Activated CD8-positive, alpha-beta memory T cell treated with anti-CD3 and anti-CD28 coated beads for 24 hours (primary cell): Measurements from ENCODE around the gene IGFL1.
A peak's percentile ranks its signal among the peaks of the same experiment; 100 is the strongest.
"Not testable (repeated sequence)": the region's sequence is repeated elsewhere in the genome, so short reads cannot be mapped to it uniquely, and the experiment has no call there.

Source experiments
- DNase-seq: peaks from one replicate; pipeline ENCODE4 v3.0.0-alpha.2; 2020

The IGFL1 gene

DNA sequence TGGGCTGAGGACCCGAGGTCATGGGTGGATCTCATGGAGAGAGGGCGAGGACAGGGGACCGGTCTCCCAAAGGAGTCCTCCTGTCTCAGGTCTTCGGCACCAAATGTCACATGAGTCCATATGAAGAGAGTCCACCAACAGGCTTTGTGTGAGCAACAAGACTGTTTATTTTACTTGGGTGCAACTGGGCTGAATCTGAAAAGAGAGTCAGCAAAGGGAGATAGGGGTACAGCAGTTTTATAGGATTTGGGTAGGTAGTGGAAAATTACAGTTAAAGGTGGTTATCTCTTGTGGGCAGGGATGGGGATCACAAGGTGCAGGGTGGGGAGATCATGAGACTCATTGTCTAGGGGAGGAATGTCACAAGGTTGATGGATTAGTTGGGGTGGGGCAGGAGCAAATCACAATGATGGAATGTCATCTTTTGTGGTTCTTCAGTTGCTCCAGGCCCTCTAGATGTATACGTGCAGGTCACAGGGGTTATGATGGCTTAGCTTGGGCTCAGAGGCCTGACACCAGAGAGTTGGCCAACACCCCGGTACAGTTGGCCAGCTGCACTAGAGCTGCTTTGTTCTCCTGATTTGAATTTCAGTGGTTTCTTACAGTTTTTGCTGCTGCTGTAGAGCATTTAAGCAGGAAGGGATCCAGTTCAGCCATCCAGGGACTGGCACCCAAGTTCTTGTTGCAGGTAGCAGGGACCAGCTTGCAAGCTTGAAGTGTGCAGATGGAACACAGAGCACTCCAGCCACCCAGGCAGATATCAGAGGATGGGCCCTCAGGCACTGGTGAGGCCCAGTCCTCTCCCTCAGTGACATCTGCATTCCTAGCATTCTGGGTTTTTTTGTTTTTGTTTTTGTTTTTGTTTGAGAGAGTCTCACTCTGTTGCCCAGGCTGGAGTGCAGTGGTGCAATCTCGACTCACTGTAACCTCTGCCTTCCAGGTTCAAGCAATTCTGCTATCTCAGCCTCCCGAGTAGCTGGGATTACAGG lies 26.4 kb upstream of the IGFL1 start:
- no peak for DNase-seq

DNA sequence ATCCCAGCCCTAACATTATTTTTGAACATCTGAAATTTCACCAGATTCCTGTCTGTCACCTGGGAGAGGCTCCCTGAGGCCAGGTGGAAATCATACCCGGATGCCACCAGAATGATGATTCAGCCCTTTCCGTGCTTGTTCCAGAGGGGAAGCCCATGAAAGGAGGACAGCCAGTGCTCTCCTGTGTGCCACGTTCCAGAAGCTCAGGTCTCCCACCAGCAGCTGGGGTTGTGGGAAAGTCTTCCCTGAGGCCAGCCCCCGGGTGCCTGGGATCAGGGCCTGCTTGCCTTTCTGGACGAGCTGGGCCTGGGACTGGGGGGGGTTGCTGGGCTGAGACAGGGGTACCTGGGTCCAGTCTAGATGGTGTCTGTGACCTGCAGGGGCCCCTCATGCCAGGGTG lies 25.5 kb upstream of the IGFL1 start:
- no peak for DNase-seq

DNA sequence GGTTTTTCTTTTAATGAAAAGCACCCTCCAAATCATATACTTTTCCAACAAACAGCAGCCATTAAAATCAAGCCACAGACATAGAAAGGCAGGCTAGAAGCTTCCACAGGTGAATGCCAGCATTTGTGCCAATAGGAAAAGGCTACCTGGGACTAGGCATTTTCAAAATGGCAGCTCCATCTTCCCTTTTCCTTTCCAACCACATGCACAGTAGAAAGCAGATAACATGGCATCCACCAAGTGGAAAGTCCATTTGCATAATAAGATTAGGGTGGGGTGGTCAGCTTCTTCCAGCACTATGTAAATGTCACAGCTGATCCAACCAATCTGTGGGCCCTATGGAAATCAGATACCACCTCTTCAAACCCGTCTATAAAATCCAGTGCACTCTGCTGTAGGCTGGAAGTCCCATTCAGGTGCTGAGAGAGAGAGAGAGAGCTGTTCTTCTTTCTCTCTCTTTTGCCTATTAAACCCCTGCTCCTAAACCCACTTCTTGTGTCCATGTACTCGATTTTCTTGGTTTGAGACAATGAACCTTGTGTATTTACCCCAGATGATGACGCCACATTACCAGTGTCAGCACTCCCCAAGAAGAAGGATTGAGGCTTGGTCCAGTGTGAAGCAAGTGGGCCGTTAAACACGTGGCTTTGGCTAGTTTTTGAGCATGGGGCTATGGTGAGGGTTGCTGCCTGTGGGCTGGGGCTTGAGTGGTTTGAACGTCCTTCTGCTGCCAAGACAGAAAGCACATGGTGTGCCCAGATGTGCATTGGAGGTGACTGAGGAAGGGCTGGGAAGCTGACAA lies 24.2 kb upstream of the IGFL1 start:
- DNase-seq, result no peak

DNA sequence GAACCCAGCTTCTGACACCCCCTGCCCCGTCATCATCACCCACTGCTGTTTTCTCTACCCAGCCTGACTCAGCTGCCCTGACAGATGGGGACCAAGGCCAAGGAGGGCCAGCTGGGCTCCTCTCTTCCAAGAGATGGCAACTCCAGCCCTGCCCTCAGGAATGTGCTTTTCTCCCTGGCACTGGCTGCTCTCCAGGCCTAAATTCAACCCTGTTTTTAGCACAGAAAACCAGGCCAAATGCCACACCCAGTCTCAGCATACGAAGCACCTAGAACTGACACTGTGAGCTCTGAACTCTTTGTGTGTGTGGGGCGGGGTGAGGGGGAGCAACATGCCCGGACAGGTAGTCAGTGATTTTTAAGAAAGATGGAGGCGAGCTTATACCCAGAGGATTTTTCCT lies 23.4 kb upstream of the IGFL1 start:
- no peak for DNase-seq

DNA sequence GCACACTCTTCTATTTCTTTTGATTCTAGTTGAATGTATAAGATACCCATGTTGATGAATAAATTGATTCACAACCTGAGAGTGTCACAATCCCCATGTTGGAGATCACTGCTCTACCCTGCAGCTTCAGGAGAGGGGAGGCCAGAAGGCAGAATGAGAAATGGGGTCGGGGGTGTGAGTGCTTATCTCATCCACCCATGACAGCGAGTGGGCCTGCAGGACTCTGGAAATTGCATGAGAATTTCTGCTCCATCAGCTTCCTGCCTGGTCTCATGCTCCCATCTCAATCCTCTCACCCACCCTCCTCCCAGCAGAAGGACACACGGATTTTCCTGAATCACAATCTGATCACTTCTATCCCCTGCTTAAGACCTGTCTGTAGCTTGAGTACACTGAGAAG lies 22.9 kb upstream of the IGFL1 start:
- DNase-seq, result no peak

DNA sequence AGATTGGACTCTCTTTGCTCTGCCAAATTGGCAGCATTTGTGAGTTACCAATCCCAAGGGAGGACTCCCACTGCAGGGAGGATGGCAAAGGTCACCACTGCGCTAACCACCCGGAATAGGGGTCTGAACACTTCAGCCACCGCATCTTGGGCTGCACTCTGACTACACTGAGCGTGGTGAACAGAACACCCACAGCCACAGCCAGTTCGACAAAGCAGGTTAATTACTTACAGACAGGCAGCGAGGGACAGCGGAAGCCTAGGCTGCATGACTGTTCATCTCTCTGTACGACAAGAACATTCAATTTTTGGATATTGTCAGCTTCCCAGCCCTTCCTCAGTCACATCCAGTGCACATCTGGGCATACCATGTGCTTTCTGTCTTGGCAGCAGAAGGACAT lies 21.7 kb upstream of the IGFL1 start:
- DNase-seq, result not testable (repeated sequence)

DNA sequence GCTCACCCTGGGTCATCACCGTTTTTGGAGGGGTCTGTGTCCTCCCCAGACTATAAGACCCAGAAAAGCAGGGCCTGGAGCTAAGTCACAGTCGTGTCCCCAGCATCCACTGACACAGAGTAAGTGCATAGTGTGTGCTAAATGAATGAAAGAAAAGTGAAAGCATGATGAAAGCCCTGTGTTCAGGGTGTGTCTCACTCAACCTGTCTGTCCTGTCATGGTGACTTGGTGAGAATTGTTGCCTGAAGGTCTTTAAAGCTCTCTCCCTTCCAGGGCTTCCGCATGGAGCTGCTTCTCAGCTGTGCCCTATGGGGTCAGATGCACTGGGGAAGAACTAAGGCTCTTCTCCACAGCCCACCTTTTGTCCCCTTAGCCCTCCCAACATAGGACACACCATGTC lies 20.5 kb upstream of the IGFL1 start:
- no peak for DNase-seq

DNA sequence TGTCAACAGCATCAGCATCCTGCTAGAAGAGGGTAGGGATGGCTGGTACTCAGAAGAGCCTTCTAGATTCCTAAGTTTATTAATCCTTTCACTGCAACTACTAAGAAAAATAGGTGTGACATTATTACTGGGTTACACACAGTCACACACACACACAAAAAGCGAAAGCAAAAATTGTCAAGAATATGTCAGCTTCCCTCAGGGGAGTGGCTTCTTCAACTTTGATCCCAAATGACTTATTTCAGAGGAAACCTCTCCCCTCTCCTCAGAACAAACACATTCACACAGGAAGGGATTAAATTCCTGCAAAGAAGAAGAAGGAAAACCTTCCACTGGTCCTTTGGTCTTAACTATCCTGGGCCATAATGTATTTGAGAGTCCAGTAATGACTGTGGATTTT lies 20.1 kb upstream of the IGFL1 start:
- DNase-seq, result no peak

DNA sequence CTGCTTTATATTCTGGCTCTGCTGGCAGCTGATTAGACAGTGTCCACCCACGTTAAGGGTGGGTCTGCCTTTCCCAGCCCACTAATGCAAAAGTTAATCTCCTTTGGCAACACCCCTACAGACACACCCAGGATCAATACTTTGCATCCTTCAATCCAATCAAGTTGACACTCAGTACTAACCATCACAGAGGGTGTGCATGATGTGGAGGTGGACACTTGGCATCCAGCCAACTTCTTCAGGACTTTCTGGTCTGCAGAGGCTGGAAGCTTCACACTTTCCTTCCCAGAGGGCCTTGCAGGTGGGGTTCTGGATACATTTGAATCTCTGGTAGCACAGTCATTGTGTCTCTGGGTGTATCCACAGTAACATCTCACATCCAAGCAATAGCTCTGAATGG lies 18.9 kb upstream of the IGFL1 start:
- DNase-seq, result no peak

DNA sequence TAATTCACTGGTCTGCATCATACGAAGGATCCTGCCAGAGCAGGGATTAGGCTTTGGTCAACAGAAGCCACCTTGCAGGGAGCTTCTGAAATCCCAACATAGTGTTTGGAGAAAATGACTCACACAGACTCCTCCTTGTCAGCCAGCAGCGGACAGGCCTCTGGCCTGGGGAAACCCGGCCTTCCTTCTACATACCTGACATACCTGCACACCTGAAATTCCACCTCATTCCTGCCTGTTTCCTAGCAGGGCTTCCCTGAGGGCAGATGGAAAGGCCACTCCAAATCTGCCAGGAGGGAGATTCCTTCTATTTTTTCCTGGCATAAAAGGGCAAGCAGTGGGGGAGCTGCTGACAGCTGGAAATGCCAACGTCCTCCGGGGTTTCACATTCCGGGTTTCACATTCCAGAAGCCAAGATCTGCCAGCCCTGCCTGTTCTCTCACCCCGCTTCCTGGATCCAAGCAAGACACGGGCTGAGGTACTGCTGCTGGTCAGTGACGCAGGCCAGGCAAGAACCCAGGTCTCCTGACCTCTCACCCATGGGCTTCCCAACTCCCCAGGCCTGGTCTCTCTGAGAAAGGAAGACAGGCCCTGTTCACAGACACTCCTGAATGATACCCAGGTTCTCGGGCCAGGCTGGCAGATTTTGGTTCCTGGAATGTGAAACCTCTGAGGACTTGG lies 18.2 kb upstream of the IGFL1 start:
- no peak for DNase-seq

DNA sequence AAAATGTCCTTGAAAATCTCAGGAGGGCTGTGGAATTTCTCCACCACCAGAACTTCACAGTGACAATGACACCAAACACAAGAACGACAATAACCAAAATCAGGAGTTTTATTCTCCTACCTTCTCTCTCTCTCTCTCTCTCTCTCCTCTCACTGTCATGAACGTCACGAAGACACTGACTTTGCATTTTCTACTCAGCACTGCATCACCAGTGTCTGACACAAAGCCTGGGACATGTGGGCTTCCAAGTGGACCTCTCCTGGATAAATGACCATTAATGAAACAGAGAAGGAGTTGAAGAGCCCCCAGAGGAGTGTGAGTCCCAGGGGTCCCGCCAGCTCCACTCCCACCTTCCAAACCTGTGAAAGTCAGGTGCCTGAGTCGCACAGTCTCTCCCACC lies 16.9 kb upstream of the IGFL1 start:
- not testable (repeated sequence) for DNase-seq

DNA sequence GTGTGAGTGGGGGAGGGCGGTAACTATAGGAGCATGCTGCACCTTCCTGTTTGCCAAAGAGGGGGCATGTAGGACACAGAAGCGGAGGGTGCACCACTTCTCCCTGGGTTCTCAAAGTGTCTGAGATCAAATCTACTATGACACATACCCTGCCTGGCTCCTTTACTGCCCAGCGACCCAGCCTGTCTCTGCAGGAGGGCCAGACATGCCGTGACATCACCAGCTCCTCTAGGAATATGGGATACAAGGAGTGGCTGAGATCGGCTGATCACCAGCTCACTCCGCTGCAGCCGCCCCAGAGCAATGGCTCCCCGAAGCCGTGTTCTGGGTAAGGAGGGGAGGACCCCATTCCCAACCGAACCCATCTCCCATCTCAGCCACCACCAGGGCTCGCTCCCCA lies 16.4 kb upstream of the IGFL1 start:
- no peak for DNase-seq

DNA sequence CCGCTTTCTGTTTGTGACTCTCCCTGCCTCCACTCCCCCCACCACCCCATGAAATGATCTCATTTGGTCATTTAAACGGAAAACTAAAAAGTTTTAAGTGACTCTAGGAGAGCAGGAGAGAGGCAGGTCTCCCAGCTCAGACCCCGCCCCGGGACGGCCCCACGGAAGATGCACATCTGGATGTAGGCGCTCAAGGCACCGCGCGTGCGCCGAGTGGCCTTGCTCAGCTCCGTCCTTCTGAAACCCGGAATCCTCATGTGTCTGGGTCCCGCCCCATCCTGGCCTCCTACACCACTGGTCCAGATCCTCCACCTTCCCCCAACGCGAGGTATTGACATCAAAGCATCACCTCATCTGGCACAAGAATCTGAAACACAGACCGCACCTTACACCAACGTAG lies 15.7 kb upstream of the IGFL1 start:
- DNase-seq, result no peak

DNA sequence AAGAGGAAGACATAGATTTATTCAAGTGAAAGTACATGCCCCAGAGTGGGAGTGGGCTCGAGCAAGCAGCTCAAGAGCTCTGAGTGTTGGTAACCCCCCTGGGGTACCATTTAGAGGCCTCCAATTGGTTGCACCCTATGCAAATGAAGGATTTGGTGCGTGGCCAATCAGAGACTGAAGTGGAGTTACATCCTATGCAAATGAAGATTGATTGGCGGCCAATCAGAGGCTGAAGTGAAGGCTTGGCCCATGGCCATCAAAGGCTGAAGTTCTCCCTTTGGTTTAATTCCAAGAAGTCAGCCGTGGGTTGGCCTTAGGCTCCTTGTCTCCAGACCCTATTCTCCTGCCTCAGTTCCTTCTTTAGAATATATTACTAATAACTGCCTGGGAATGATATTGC lies 12.9 kb upstream of the IGFL1 start:
- no peak for DNase-seq

DNA sequence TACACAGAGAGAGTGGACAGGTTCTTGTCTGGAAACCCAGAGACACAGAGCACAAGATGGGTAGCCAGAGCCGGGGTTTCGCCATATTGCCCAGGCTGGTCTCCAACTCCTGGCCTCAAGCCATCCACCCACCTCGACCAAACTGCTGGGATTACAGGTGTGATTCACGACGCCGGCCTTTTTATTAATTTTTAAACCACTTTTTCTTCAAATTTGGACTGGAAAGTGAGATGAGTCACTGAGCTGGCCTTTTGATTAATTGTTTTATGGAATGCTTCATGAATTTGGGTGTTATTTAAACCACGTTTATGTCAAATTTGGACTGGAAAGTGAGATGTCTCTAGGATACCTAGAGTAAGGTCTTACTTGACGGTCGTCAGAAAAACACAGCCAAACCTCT lies 12.1 kb upstream of the IGFL1 start:
- DNase-seq, result no peak

DNA sequence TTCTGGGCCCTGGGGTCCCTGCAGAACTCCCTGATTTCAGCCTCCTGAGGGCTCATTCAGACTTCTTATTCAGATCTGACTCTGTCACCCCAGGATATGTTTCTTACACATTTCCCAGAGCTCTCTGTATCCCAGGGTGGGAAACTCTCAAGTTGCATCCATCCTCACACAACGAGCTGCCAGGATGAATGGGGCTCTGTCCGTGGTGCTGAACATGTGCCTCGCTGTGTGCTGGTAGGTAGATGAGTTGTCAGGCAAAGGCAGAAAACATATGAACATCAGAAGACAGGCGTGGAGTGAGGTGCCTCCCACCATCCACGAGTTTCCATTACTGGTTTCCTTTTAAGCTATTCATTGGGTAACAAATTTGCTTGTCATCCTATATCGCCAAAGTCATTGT lies 11.4 kb upstream of the IGFL1 start:
- peak; percentile 67 for DNase-seq

DNA sequence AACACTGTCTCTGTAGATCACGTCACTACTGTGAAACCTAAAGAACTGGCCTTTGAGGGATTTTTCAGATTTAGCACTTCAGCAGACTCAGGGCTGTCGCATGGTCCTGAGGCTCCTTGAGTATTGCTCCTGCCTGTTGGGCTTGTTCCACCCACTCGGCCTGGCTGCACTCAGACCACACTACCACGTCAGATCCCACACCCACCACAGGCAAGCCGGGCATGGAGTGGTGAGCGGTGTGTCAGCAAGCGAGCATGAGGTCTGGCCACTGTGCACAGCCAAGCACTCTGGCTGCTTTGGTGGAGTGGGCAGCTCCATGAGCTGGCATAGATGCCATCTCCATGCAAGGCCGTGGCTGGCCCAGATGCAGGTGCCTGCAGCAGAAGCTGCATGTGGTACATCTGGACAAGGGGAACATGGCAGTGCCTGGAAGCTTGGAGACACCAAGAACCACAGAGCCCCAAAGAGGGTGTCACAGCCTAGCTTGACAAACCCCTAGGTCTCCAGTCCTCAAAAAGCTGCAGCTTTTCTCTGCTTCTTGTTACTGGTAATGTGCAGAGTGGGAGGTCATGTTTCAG lies 9.4 kb upstream of the IGFL1 start:
- no peak for DNase-seq

DNA sequence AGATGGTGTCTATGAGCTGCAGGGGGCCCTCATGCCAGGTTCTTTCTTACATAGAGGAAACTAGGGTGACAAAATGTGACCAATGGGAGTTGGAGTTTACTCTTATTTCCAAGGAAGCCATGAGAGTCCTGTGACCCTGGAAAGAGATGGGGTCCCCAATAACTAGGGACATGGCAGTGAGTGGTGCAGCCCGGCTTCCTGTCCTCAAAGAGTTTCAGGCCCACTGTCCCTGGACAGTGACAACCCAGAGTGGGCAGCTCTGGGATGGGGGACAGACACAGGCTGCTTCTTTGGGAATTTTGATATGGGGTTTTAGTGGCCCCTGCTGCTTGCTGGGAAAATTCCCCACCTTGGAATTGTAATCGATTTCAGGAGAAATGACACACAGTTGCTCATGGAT lies 8.4 kb upstream of the IGFL1 start:
- DNase-seq, result no peak

DNA sequence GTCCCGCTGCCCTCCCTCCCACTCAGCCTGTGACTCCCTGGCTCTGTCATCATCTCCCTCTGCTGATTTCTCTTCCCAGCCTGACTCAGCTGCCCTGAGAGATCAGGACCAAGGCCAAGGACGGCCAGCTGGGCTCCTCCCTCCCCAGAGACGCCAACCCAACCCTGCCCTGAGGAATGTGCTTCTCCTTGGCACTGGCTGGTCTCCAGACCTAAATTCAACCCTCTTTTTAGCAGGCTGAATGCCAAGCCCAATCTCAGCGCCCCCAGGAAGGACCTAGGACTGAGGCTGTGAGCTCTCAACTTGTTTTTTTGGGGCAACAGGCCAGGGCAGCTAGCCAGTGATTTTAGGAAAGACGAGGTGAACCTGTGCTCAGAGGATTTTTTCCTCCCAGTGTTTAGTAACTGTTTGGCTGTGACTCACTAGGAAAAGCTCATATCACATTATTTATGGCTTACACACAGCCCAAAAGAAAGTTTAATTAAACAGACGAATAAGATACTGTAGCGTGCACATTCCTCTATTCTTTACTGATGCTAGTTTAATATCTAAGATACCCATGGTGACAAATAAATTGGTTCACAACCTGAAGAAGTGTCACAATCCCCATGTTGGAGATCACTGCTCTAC lies 7.4 kb upstream of the IGFL1 start:
- DNase-seq, result no peak

DNA sequence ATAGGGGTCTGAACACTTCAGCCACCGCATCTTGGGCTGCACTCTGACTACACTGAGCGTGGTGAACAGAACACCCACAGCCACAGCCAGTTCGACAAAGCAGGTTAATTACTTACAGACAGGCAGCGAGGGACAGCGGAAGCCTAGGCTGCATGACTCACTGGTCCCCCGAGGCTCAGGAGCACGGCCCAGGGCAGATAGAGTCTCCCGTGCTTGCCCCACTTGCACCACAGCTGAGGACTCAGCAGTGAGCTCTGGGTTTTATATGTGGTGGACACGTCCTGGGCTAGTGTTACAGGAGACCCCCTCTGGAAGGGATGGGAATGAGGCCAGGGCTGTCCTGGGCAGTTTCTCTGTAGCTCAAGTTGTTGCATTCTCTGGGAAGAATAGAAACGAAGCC lies 5.8 kb upstream of the IGFL1 start:
- DNase-seq, result not testable (repeated sequence)

DNA sequence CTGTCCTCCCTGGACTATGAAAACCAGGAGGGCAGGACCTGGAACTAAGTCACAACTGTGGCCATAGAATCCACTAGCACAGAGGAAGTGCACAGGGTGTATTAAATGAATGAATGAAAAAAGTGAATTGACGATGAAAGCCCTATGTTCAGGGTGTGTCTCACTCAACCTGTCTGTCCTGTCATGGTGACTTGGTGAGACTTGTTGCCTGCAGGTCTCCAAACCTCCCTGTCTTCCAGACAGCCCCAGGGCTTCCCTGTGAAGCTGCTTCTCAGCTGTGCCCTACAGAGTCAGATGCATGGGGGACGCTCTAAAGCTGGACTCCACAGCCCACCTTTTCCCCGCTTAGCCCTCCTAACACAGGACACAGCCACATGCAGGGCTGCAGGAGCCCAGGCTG lies 4.8 kb upstream of the IGFL1 start:
- DNase-seq, result no peak

DNA sequence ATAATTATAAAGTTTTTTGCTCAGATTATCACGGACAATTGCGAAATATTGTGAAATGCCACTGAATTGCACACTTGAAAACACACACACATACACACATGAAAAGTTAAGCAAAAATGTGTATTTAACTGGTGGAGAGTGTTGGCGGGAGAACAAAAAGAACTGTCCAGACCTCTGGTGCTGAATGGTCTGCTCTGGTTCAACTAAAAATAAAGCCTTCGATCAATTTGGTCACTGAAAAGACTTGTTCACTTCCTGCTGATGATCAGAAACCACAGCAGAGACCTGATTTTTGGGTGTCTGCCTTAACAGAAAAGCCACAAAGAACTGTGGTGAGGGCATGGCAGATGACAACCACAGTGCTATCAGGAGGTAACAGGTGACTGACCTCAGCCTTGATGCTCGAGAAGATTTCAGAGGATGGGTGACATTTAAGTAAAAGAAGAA lies 4.0 kb upstream of the IGFL1 start:
- no peak for DNase-seq
